Stimulated activated CD8-positive, alpha-beta memory T cell treated with anti-CD3 and anti-CD28 coated beads, Interleukin-2, amount 100 ng/mL, for 48 hours (primary cell): ENCODE results near the gene RRP15.
"Not testable (repeated sequence)": the region's sequence is repeated elsewhere in the genome, so short reads cannot be mapped to it uniquely, and the experiment has no call there.

Source experiments
- DNase-seq, 2 donors: peaks; one replicate each; pipeline ENCODE4 v3.0.0-alpha.2; 2020; ENCODE audit warnings: low read depth in 2 of 2

RRP15 gene

GRCh38 chr1:218297461-218297860 lies 12.4 kb downstream of the RRP15 start:
- DNase-seq: no peak

GRCh38 chr1:218297867-218298266 lies 12.8 kb downstream of the RRP15 start:
- no peak for DNase-seq

- no peak for DNase-seq
Measured at GRCh38 chr1:218298398-218298797, 13.3 kb downstream of the RRP15 start.

GRCh38 chr1:218299416-218299815 lies 14.3 kb downstream of the RRP15 start:
- no peak for DNase-seq

- DNase-seq: no peak
Measured at GRCh38 chr1:218301217-218301616, 16.1 kb downstream of the RRP15 start.

GRCh38 chr1:218302155-218302554 lies 17.1 kb downstream of the RRP15 start:
- DNase-seq: no peak

GRCh38 chr1:218303176-218303879 lies 18.2 kb downstream of the RRP15 start:
- DNase-seq: no peak

- DNase-seq: peak in 1 of 2 donors; percentile 2
Measured at GRCh38 chr1:218304281-218305039, 19.4 kb downstream of the RRP15 start.

- DNase-seq: no peak
Measured at GRCh38 chr1:218305472-218306064, 20.5 kb downstream of the RRP15 start.

GRCh38 chr1:218312509-218312908 lies 27.4 kb downstream of the RRP15 start:
- DNase-seq: no peak

- no peak for DNase-seq
Measured at GRCh38 chr1:218314316-218314715, 29.2 kb downstream of the RRP15 start.

GRCh38 chr1:218315638-218316037 lies 30.5 kb downstream of the RRP15 start:
- no peak for DNase-seq

- DNase-seq: no peak
Measured at GRCh38 chr1:218317061-218317460, 32.0 kb downstream of the RRP15 start.

- DNase-seq: not testable (repeated sequence)
Measured at GRCh38 chr1:218320182-218320581, 35.1 kb downstream of the RRP15 start.

GRCh38 chr1:218322762-218323161 lies 37.7 kb downstream of the RRP15 start:
- no peak for DNase-seq

GRCh38 chr1:218323568-218324225 lies 38.6 kb downstream of the RRP15 start:
- no peak for DNase-seq

- DNase-seq: no peak
Measured at GRCh38 chr1:218324226-218324580, 39.1 kb downstream of the RRP15 start.

- DNase-seq: no peak
Measured at GRCh38 chr1:218328769-218329168, 43.7 kb downstream of the RRP15 start.

GRCh38 chr1:218330043-218330623 lies 45.0 kb downstream of the RRP15 start:
- DNase-seq: no peak

GRCh38 chr1:218332416-218332815 lies 47.3 kb downstream of the RRP15 start:
- no peak for DNase-seq

GRCh38 chr1:218336328-218336727 lies 51.2 kb downstream of the RRP15 start:
- DNase-seq: no peak

GRCh38 chr1:218339267-218339831 lies 54.3 kb downstream of the RRP15 start:
- no peak for DNase-seq
